Caco-2 (cell line): ENCODE data around the gene UBE2I. TPM values are rescaled to one million over a fixed set of nuclear protein-coding genes. Genes with fewer than 3 reads are reported as not detected.
"Not testable (repeated sequence)": the region's sequence is repeated elsewhere in the genome, so short reads cannot be mapped to it uniquely, and the experiment has no call there.

Source experiments
- BruUV-seq: library from RNA; stranded (reverse); fragments of 400-500 nt; replicated peaks from 2 replicates; lab custom pipeline; 2021; lab: Mats Ljungman, UMichigan
- CTCF ChIA-PET: fragments of 300-600 bp; sonication (Branson Sonifier 250); formaldehyde crosslinking; loops from one replicate; lab custom pipeline; 2022; ENCODE audit warnings: antibody characterized with exemption; lab: Charles Lee
- POLR2A ChIA-PET: fragments of 300-600 bp; sonication (Branson Sonifier 250); formaldehyde crosslinking; loops from one replicate; lab custom pipeline; 2022; ENCODE audit warnings: antibody characterized with exemption; lab: Charles Lee
- DNase-seq, 2 experiments: peaks; one replicate each; pipeline versions ENCODE4 v3.0.0 to v3.0.0-alpha.2; 2020 to 2022
- H3K27me3 ChIP-seq: replicated peaks from 2 replicates; pipeline ENCODE4 v1.6.0; 2011; ENCODE audit warnings: low read length; ENCODE audit not compliant: control insufficient read depth, insufficient read depth
- H3K36me3 ChIP-seq: 2 replicates; pipeline ENCODE4 v1.5.1; 2011; ENCODE audit warnings: low read length; ENCODE audit not compliant: control insufficient read depth, insufficient read depth
- H3K4me1 ChIP-seq: fragments of 250-450 bp; sonication (Bioruptor Pico); 2 replicates; pipeline ENCODE4 v1.5.1; 2020; ENCODE audit warnings: mild to moderate bottlenecking
- H3K4me3 ChIP-seq: 2 replicates; pipeline ENCODE4 v1.5.1; 2011; ENCODE audit warnings: low read depth, mild to moderate bottlenecking, control low read depth, low read length
- H3K9me3 ChIP-seq: fragments of 250-450 bp; sonication (Bioruptor Pico); 2 replicates; pipeline ENCODE4 v1.5.1; 2020; ENCODE audit warnings: mild to moderate bottlenecking, moderate library complexity
- H3K27ac Mint-ChIP-seq: one replicate; pipeline ENCODE4 v1.8.0; 2022; ENCODE audit warnings: mixed read lengths; ENCODE audit not compliant: unreplicated experiment
- H3K27me3 Mint-ChIP-seq: one replicate; pipeline ENCODE4 v1.8.0; 2022; ENCODE audit warnings: mixed read lengths; ENCODE audit not compliant: insufficient read depth, unreplicated experiment
- H3K36me3 Mint-ChIP-seq: one replicate; pipeline ENCODE4 v1.8.0; 2022; ENCODE audit warnings: mild to moderate bottlenecking, mixed read lengths; ENCODE audit not compliant: insufficient read depth, unreplicated experiment
- H3K4me1 Mint-ChIP-seq: one replicate; pipeline ENCODE4 v1.8.0; 2022; ENCODE audit warnings: low read depth, mixed read lengths; ENCODE audit not compliant: unreplicated experiment
- H3K4me3 Mint-ChIP-seq: one replicate; pipeline ENCODE4 v1.8.0; 2022; ENCODE audit warnings: mild to moderate bottlenecking, moderate library complexity, mixed read lengths; ENCODE audit not compliant: unreplicated experiment
- H3K9me3 Mint-ChIP-seq: one replicate; pipeline ENCODE4 v1.8.0; 2022; ENCODE audit warnings: mixed read lengths; ENCODE audit not compliant: unreplicated experiment
- intact Hi-C: fragments of 100-400 bp; cut with micrococcal nuclease; formaldehyde crosslinking; loops from one replicate; pipeline ENCODE4 v1.10.0; 2022; ENCODE audit not compliant: unreplicated experiment
- total RNA-seq: library from RNA; stranded (reverse); gene quantifications from 2 replicates; pipeline ENCODE4 v1.2.3, GENCODE V29; 2022
- TF ChIP-seq, protein P1 (sequence below), 2 experiments: fragments of 200-600 bp in 1 of 2; IDR thresholded peaks; 1 replicate in 1 of 2; 2 replicates in 1 of 2; pipeline versions ENCODE4 v1.5.1 to v1.8.0; 2011 to 2022; ENCODE audit warnings: antibody characterized with exemption in 1 of 2, control low read depth in 1 of 2, inconsistent platforms in 1 of 2, low read depth in 1 of 2, low read length in 1 of 2, mild to moderate bottlenecking in 1 of 2, moderate library complexity in 1 of 2; ENCODE audit not compliant: insufficient read depth in 1 of 2, severe bottlenecking in 1 of 2, unreplicated experiment in 1 of 2

UBE2I gene
- total RNA-seq, 1 experiment from 2014 or later = 178 TPM

DNA sequence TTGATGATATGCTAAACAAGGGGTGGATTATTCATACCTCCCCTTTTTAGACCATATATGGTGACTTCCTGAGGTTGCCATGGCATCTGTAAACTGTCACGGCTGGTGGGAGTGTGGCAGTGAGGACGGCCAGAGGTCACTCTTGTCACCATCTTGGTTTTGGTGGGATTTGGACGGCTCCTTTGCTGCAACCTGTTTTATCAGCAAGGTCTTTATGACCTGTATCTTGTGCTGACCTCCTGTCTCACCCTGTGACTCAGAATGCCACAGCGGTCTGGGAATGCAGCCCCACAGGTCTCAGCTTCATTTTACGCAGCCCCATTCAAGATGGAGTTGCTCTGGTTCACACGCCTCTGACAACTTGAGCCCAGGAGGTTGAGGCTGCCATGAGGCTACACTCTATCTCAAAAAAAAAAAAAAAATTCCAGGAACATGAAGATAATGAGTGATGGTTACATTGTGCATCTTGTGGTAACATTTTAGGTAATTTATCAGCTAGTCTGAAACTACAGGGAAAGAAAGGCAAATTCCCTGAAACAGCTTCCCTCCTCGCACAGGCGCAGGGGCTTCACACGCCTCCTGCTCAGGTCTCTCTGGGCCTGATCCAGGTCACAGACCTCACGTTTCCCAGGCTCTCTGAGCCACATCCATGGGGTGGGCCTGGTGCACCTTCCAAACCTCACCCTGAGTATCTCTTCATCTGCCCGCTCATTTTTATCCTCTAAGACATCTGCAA lies 15.3 kb upstream of the UBE2I start:
- Histone ChIP-seq H3K4me1 (peaks cover 46% of the 10 kb centered on the region), H3K9me3 (no peaks in the 10 kb centered on the region), H3K4me3 (no peak overlapping the region), H3K36me3 (no peaks in the 10 kb centered on the region), H3K27me3 (no peaks in the 10 kb centered on the region)
- ChIA-PET CTCF (no interaction called here), POLR2A (interaction anchor here (0.6 kb wide), 1 partner anchor 839 kb away, joined by 8 read pairs; no protein-coding TSS in a partner anchor)
- BruUV-seq = no TSS peak
- H3K4me3 Mint-ChIP-seq = no peak overlapping the region
- TF ChIP-seq, protein P1, sequence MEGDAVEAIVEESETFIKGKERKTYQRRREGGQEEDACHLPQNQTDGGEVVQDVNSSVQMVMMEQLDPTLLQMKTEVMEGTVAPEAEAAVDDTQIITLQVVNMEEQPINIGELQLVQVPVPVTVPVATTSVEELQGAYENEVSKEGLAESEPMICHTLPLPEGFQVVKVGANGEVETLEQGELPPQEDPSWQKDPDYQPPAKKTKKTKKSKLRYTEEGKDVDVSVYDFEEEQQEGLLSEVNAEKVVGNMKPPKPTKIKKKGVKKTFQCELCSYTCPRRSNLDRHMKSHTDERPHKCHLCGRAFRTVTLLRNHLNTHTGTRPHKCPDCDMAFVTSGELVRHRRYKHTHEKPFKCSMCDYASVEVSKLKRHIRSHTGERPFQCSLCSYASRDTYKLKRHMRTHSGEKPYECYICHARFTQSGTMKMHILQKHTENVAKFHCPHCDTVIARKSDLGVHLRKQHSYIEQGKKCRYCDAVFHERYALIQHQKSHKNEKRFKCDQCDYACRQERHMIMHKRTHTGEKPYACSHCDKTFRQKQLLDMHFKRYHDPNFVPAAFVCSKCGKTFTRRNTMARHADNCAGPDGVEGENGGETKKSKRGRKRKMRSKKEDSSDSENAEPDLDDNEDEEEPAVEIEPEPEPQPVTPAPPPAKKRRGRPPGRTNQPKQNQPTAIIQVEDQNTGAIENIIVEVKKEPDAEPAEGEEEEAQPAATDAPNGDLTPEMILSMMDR (IDR thresholded peaks at IDR 0.05; ENCODE audit: insufficient read depth in 1 of 2, low read depth in 1 of 2, low read length in 1 of 2, severe bottlenecking in 1 of 2, unreplicated experiment in 1 of 2) = no peak
- peak overlapping the region; percentile 85 for H3K27ac Mint-ChIP-seq
- H3K9me3 Mint-ChIP-seq = no peaks in the 10 kb centered on the region
- H3K36me3 Mint-ChIP-seq = peaks cover 11% of the 10 kb centered on the region
- peaks cover 22% of the 10 kb centered on the region for H3K4me1 Mint-ChIP-seq
- intact Hi-C loops = no loop called here
- DNase-seq = peak; percentile 54 to 70
- no peaks in the 10 kb centered on the region for H3K27me3 Mint-ChIP-seq

DNA sequence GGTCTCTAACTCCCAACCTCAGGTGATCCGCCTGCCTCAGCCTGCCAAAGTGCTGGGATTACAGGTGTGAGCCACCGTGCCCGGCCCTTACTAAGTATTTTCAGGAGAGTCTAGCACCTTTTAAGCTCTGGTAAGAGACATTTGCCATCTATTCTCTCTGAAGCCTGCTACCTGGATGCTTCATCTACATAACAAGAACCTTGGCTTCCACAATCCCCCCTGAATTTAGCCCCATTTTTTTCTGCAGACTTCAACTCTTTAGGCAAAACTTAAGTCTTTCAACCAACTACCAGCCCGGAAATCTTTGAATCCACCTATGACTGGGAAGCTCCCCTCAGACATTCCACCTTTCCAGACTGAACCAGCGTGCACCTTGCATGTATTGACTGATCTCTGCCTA lies 14.0 kb upstream of the UBE2I start:
- no peak for DNase-seq
- no peaks in the 10 kb centered on the region for H3K27me3 Mint-ChIP-seq
- Histone ChIP-seq H3K9me3 (no peaks in the 10 kb centered on the region), H3K4me1 (peaks cover 50% of the 10 kb centered on the region), H3K36me3 (no peaks in the 10 kb centered on the region), H3K27me3 (no peaks in the 10 kb centered on the region), H3K4me3 (no peak overlapping the region)
- no TSS peak for BruUV-seq
- POLR2A ChIA-PET = interaction anchor here (0.7 kb wide), 1 partner anchor 47 kb away, joined by 6 read pairs; no protein-coding TSS in a partner anchor
- no peak overlapping the region for H3K4me3 Mint-ChIP-seq
- no peak overlapping the region for H3K27ac Mint-ChIP-seq
- TF ChIP-seq, protein P1 (IDR thresholded peaks at IDR 0.05; ENCODE audit: insufficient read depth in 1 of 2, low read depth in 1 of 2, low read length in 1 of 2, severe bottlenecking in 1 of 2, unreplicated experiment in 1 of 2) = no peak
- CTCF ChIA-PET = no interaction called here
- peaks cover 22% of the 10 kb centered on the region for H3K4me1 Mint-ChIP-seq
- peaks cover 12% of the 10 kb centered on the region for H3K36me3 Mint-ChIP-seq
- intact Hi-C loops = no loop called here
- no peaks in the 10 kb centered on the region for H3K9me3 Mint-ChIP-seq

DNA sequence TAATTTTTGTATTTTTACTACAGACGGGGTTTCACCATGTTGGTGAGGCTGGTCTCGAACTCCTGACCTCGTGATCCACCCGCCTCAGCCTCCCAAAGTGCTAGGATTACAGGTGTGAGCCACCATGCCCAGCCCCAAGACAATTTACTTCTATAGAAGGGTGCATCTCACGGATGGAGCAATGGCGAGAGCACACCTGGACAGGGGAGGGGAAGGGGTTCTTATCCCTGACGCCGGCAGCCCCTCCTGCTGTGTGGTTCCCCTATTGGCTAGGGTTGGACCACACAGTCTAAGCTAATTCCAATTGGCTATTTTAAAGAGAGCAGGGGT lies 12.8 kb upstream of the UBE2I start:
- H3K4me1 ChIP-seq = peaks cover 47% of the 10 kb centered on the region
- H3K4me3 ChIP-seq, intact Hi-C loops, H3K27me3 Mint-ChIP-seq, DNase-seq, H3K36me3 ChIP-seq, H3K9me3 Mint-ChIP-seq, BruUV-seq, H3K9me3 ChIP-seq, H3K27me3 ChIP-seq, CTCF ChIA-PET: not testable (repeated sequence)
- Mint-ChIP-seq H3K36me3 (peaks cover 11% of the 10 kb centered on the region), H3K4me1 (peaks cover 22% of the 10 kb centered on the region), H3K27ac (peak overlapping the region; percentile 63), H3K4me3 (peak overlapping the region; percentile 42)
- POLR2A ChIA-PET = interaction anchor here (0.6 kb wide), 1 partner anchor 20 kb away, joined by 3 read pairs; no protein-coding TSS in a partner anchor
